HepG2 (cell line): ENCODE results near the gene BBS1. TPM values are rescaled to one million over a fixed set of nuclear protein-coding genes. Genes with fewer than 3 reads are reported as not detected.

ENCODE experiments used
- ATAC-seq: fragments of 200-7000 bp; cut with Tn5 transposase; 3 replicates; pipeline ENCODE4 v1.9.1; 2020; ENCODE audit warnings: mild to moderate bottlenecking, moderate library complexity
- BruUV-seq: library from RNA; stranded (reverse); fragments of 400-500 nt; replicated peaks from 2 replicates; lab custom pipeline; 2021; lab: Mats Ljungman, UMichigan
- CTCF ChIA-PET: fragments of 300-600 bp; formaldehyde crosslinking; extraction: SDS; loops from one replicate; lab custom pipeline; 2021; ENCODE audit warnings: low total read pairs, inconsistent platforms, low intra/inter-chr PET ratio; lab: Yijun Ruan, JAX
- POLR2A ChIA-PET: fragments of 350-600 bp; sonication (Branson Sonifier 250); formaldehyde crosslinking; loops from one replicate; lab custom pipeline; 2020; ENCODE audit warnings: antibody characterized with exemption, inconsistent platforms; lab: Yijun Ruan, JAX
- DNase-seq: peaks from one replicate; pipeline ENCODE4 v3.0.0-alpha.2; 2015; ENCODE audit warnings: low spot score
- FAIRE-seq: peaks from 3 replicates; lab custom pipeline; 2011; peaks lifted over from hg19 to GRCh38; lab: Jason Lieb, UNC
- H2AFZ ChIP-seq: one replicate; pipeline ENCODE4 v1.6.1; 2011; ENCODE audit warnings: low read length, inconsistent platforms
- H3K27ac ChIP-seq: fragments of 300-600 bp; 3 replicates; pipeline ENCODE4 v1.8.0; 2011; ENCODE audit warnings: mixed run types, mild to moderate bottlenecking, mixed read lengths, low read length, inconsistent platforms; ENCODE audit not compliant: insufficient read depth; ENCODE audit errors: extremely low read length
- H3K27me3 ChIP-seq, 2 experiments: fragments of 200-600 bp in 1 of 2; 2 replicates in 1 of 2; 3 replicates in 1 of 2; pipeline versions ENCODE4 v1.6.0 to v1.8.0; 2011; ENCODE audit warnings: low read length in 2 of 2, mild to moderate bottlenecking in 2 of 2, moderate library complexity in 2 of 2, inconsistent platforms in 1 of 2; ENCODE audit not compliant: insufficient read depth in 2 of 2, control insufficient read depth in 1 of 2
- H3K36me3 ChIP-seq, 2 experiments: fragments of 200-600 bp in 1 of 2; replicated peaks in 1 of 2; 2 replicates in 1 of 2; 3 replicates in 1 of 2; pipeline versions ENCODE4 v1.5.1 to v1.8.0; 2011; ENCODE audit warnings: low read length in 2 of 2, inconsistent platforms in 1 of 2; ENCODE audit not compliant: insufficient read depth in 2 of 2, control insufficient read depth in 1 of 2
- H3K4me1 ChIP-seq: 2 replicates; pipeline ENCODE4 v1.5.1; 2012; ENCODE audit warnings: low read length, inconsistent platforms; ENCODE audit not compliant: insufficient read depth
- H3K4me2 ChIP-seq: 2 replicates; pipeline ENCODE4 v1.6.0; 2011; ENCODE audit warnings: low read depth, low read length, inconsistent platforms
- H3K4me3 ChIP-seq, 3 experiments: fragments of 200-600 bp in 1 of 3; sonication (generic), shearing (Covaris generic) in 1 of 3; replicated peaks in 1 of 3; 2 replicates each; pipeline ENCODE4 v1.5.1; 2011 to 2016; ENCODE audit warnings: low read length in 3 of 3, inconsistent platforms in 2 of 3, low read depth in 2 of 3, mild to moderate bottlenecking in 2 of 3, control low read depth in 1 of 3, mixed read lengths in 1 of 3; ENCODE audit not compliant: insufficient read depth in 1 of 3
- H3K79me2 ChIP-seq: one replicate; pipeline ENCODE4 v1.6.1; 2011; ENCODE audit warnings: low read length, inconsistent platforms; ENCODE audit not compliant: insufficient read depth
- H3K9ac ChIP-seq: 2 replicates; pipeline ENCODE4 v1.6.0; 2011; ENCODE audit warnings: mild to moderate bottlenecking, low read depth, low read length, inconsistent platforms; ENCODE audit not compliant: insufficient read depth
- H3K9me3 ChIP-seq: 2 replicates; pipeline ENCODE4 v1.5.1; 2012; ENCODE audit warnings: mild to moderate bottlenecking, low read length
- H4K20me1 ChIP-seq: 2 replicates; pipeline ENCODE4 v1.6.0; 2011; ENCODE audit warnings: inconsistent platforms, mild to moderate bottlenecking, low read length, moderate library complexity; ENCODE audit not compliant: insufficient read depth
- AGO2 ChIP-seq: fragments of 200-400 bp; formaldehyde crosslinking; optimal IDR thresholded peaks from 2 replicates; pipeline ENCODE3; 2017; ENCODE audit warnings: mild to moderate bottlenecking, low read depth, low read length, moderate library complexity
- MAFF ChIP-seq: IDR thresholded peaks from 2 replicates; pipeline ENCODE4 v1.6.1; 2011; ENCODE audit warnings: low read depth, low read length, improper control_type of control experiment
- RBM39 ChIP-seq: fragments of 200-400 bp; formaldehyde crosslinking; IDR thresholded peaks from one replicate; pipeline ENCODE4 v1.6.1; 2018; ENCODE audit warnings: antibody characterized with exemption, mild to moderate bottlenecking, low read depth, low read length; ENCODE audit not compliant: poor library complexity, severe bottlenecking
- REPIN1 ChIP-seq: sonication (generic); formaldehyde crosslinking; IDR thresholded peaks from 2 replicates; pipeline ENCODE4 v1.8.0; 2022; ENCODE audit warnings: missing genetic modification reagents, low read depth, mild to moderate bottlenecking, borderline replicate concordance
- ZBTB8A ChIP-seq: sonication (generic); formaldehyde crosslinking; IDR thresholded peaks from 2 replicates; pipeline ENCODE4 v1.4.0; 2020; ENCODE audit warnings: mild to moderate bottlenecking, low read depth, missing genetic modification reagents, borderline replicate concordance
- ZFP41 ChIP-seq: sonication (generic); formaldehyde crosslinking; IDR thresholded peaks from 2 replicates; pipeline ENCODE4 v1.4.0; 2020; ENCODE audit warnings: mild to moderate bottlenecking, missing genetic modification reagents, borderline replicate concordance
- ZNF101 ChIP-seq: sonication (generic); formaldehyde crosslinking; IDR thresholded peaks from 2 replicates; pipeline ENCODE4 v1.4.0; 2020; ENCODE audit warnings: mild to moderate bottlenecking, low read depth, missing genetic modification reagents, borderline replicate concordance
- WGBS: methylation state at CpG from one replicate; pipeline ENCODE4 v1.1.6; 2017; ENCODE audit warnings: low lambda C conversion rate; 5-methylcytosine and 5-hydroxymethylcytosine counted together
- in situ Hi-C: cut with HindIII; loops from 2 replicates; pipeline ENCODE4 v1.10.0; 2017; ENCODE audit warnings: low pct_unique_long_range_greater_than_20kb; ENCODE audit not compliant: extremely low pct_ligation_motif_present
- intact Hi-C: fragments of 100-400 bp; cut with micrococcal nuclease; formaldehyde crosslinking; loops from one replicate; pipeline ENCODE4 v1.10.0; 2022; ENCODE audit not compliant: unreplicated experiment
- polyA plus RNA-seq, 8 experiments: library from polyadenylated mRNA; depleted of rRNA in 3 of 8; stranded (reverse) in 7 of 8; unstranded in 1 of 8; fragments of >200 nt; fragmentation: Illumina TruSeq in 4 of 8; extraction: Trizol in 4 of 8; gene quantifications; 2 replicates each; pipeline versions ENCODE4 v1.2.1 to v1.2.3, GENCODE V29; 2011 to 2016; ENCODE audit warnings: low read depth in 4 of 8, missing spikeins in 1 of 8, mixed read lengths in 1 of 8; ENCODE audit not compliant: insufficient read depth in 1 of 8
- total RNA-seq, 5 experiments: library from RNA; depleted of rRNA; stranded (reverse); fragments of >200 nt; fragmentation: Illumina TruSeq; extraction: Trizol; gene quantifications; 2 replicates each; pipeline ENCODE4 v1.2.3, GENCODE V29; 2016; ENCODE audit warnings: low read depth in 1 of 5

Gene BBS1
- total and polyA plus RNA-seq, 2 of the 13 experiments (the other 11 are each of a cell fraction or from before 2014, with no cell fraction given): 11.7 to 14.1 TPM

DNA sequence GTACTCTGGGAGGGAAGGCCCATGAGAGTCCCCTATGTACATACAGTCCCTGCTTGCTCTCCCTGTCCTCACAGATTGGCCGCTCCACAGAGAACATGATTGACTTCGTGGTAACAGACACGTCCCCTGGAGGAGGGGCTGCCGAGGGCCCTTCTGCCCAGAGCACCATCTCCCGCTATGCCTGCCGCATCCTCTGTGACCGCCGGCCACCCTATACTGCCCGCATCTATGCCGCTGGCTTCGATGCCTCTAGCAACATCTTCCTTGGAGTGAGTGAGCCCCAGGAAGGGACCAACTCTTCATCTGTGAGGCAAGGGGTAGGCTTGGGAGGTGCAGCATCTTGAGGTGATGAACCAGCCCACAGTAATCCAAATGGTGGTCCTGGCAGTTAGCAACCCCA is 37.3 kb upstream of the BBS1 start:
- H3K4me2 ChIP-seq: no peak overlapping the region
- DNase-seq (no peak), FAIRE-seq (no peak), ATAC-seq (no peak)
- CTCF ChIA-PET: no interaction called here
- in situ Hi-C loops (no loop called here), intact Hi-C loops (no loop called here)
- H3K4me3 ChIP-seq: no peak overlapping the region
- POLR2A ChIA-PET: no interaction called here
- no peaks in the 10 kb centered on the region for H3K27me3 ChIP-seq
- no peak overlapping the region for H3K27ac ChIP-seq
- WGBS: 93% methylated on average over 10 of the region's 11 CpGs
- no peak overlapping the region for H3K9ac ChIP-seq
- no peaks in the 10 kb centered on the region for H3K9me3 ChIP-seq
- TF ChIP-seq ZFP41: no peak
- TF ChIP-seq ZBTB8A (CRISPR knock-in tag): no peak
- H3K36me3 ChIP-seq: peaks cover 0 to 2% of the 10 kb centered on the region in 2 experiments; a peak in 3 of 5 replicates
- H3K79me2 ChIP-seq: no peaks in the 10 kb centered on the region
- H4K20me1 ChIP-seq: no peaks in the 10 kb centered on the region; the same call in 1 of the 2 replicates
- no peak overlapping the region for H2AFZ ChIP-seq
- no TSS peak for BruUV-seq
- peaks cover 3% of the 10 kb centered on the region for H3K4me1 ChIP-seq

- H3K27me3 ChIP-seq: no peaks in the 10 kb centered on the region
- H3K9ac ChIP-seq: no peak overlapping the region
- no peaks in the 10 kb centered on the region for H4K20me1 ChIP-seq
- no peak for DNase-seq
- H3K4me3 ChIP-seq: no peak overlapping the region
- WGBS: 91% methylated on average over 5 of the region's 20 CpGs
- FAIRE-seq: no peak
- H3K4me2 ChIP-seq: no peak overlapping the region
- no peak overlapping the region for H3K27ac ChIP-seq
- H3K9me3 ChIP-seq: no peaks in the 10 kb centered on the region
- no peak for TF ChIP-seq ZNF101 (CRISPR knock-in tag)
- TF ChIP-seq MAFF: no peak
- TF ChIP-seq AGO2: peak; percentile 60
- TF ChIP-seq REPIN1 (CRISPR knock-in tag): no peak
- TF ChIP-seq RBM39: no peak
- ATAC-seq: no peak
- H2AFZ ChIP-seq: no peak overlapping the region
- no TSS peak for BruUV-seq
- intact Hi-C loops: no loop called here
- in situ Hi-C loops: no loop called here
- H3K36me3 ChIP-seq: peaks cover 0 to 2% of the 10 kb centered on the region in 2 experiments; a peak in 3 of 5 replicates
- CTCF ChIA-PET: no interaction called here
- peaks cover 6% of the 10 kb centered on the region for H3K4me1 ChIP-seq
- H3K79me2 ChIP-seq: no peaks in the 10 kb centered on the region
- POLR2A ChIA-PET: no interaction called here
Observed at GRCh38 chr11:66473608-66474515, 36.6 kb upstream of the BBS1 start.
